HepG2 (cell line): ENCODE data around the gene CLPTM1L. TPM values are rescaled to one million over a fixed set of nuclear protein-coding genes. Genes with fewer than 3 reads are reported as not detected.

Experiments
- CBFB ChIP-seq: sonication (generic); formaldehyde crosslinking; IDR thresholded peaks from 2 replicates; pipeline ENCODE4 v1.4.0; 2020; ENCODE audit warnings: missing genetic modification reagents
- CEBPG ChIP-seq: IDR thresholded peaks from 2 replicates; pipeline ENCODE4 v1.6.1; 2016
- EED ChIP-seq: sonication (generic); formaldehyde crosslinking; IDR thresholded peaks from 2 replicates; pipeline ENCODE4 v1.5.0; 2020; ENCODE audit warnings: mild to moderate bottlenecking, missing genetic modification reagents
- ELF1 ChIP-seq: sonication (generic); formaldehyde crosslinking; IDR thresholded peaks from 2 replicates; pipeline ENCODE4 v1.4.0; 2020; ENCODE audit warnings: missing genetic modification reagents
- MED8 ChIP-seq: sonication (generic); formaldehyde crosslinking; IDR thresholded peaks from 2 replicates; pipeline ENCODE4 v1.8.1; 2023; ENCODE audit warnings: mild to moderate bottlenecking, missing genetic modification reagents; ENCODE audit not compliant: insufficient replicate concordance
- NR2F6 ChIP-seq, 2 experiments: IDR thresholded peaks; 2 replicates each; pipeline ENCODE4 v1.6.1; 2016; ENCODE audit warnings: antibody characterized with exemption in 1 of 2, mild to moderate bottlenecking in 1 of 2
- PHF20 ChIP-seq: sonication (generic); formaldehyde crosslinking; IDR thresholded peaks from 2 replicates; pipeline ENCODE4 v1.5.0; 2020; ENCODE audit warnings: mild to moderate bottlenecking, missing genetic modification reagents
- RBM39 ChIP-seq: fragments of 200-400 bp; formaldehyde crosslinking; IDR thresholded peaks from one replicate; pipeline ENCODE4 v1.6.1; 2018; ENCODE audit warnings: antibody characterized with exemption, mild to moderate bottlenecking, low read depth, low read length; ENCODE audit not compliant: poor library complexity, severe bottlenecking
- RCOR2 ChIP-seq: IDR thresholded peaks from 2 replicates; pipeline ENCODE4 v1.6.1; 2016; ENCODE audit warnings: missing biosample characterization, missing genetic modification reagents
- REPIN1 ChIP-seq: sonication (generic); formaldehyde crosslinking; IDR thresholded peaks from 2 replicates; pipeline ENCODE4 v1.8.0; 2022; ENCODE audit warnings: missing genetic modification reagents, low read depth, mild to moderate bottlenecking, borderline replicate concordance
- SRY ChIP-seq: sonication (generic); formaldehyde crosslinking; IDR thresholded peaks from 2 replicates; pipeline ENCODE4 v1.8.0; 2022; ENCODE audit warnings: mild to moderate bottlenecking, missing genetic modification reagents
- ZBTB42 ChIP-seq: sonication (generic); formaldehyde crosslinking; IDR thresholded peaks from 2 replicates; pipeline ENCODE4 v1.5.0; 2020; ENCODE audit warnings: mild to moderate bottlenecking, missing genetic modification reagents
- ZNF30 ChIP-seq: sonication (generic); formaldehyde crosslinking; IDR thresholded peaks from 2 replicates; pipeline ENCODE4 v1.5.0; 2020; ENCODE audit warnings: mild to moderate bottlenecking, missing genetic modification reagents
- ZNF572 ChIP-seq: sonication (generic); formaldehyde crosslinking; IDR thresholded peaks from 2 replicates; pipeline ENCODE4 v1.5.1; 2020; ENCODE audit warnings: mild to moderate bottlenecking, missing genetic modification reagents
- ZNF619 ChIP-seq: sonication (generic); formaldehyde crosslinking; IDR thresholded peaks from 2 replicates; pipeline ENCODE4 v1.4.0; 2020; ENCODE audit warnings: mild to moderate bottlenecking, missing genetic modification reagents
- ZNF777 ChIP-seq: sonication (generic); formaldehyde crosslinking; IDR thresholded peaks from 2 replicates; pipeline ENCODE4 v1.4.0; 2020; ENCODE audit warnings: missing genetic modification reagents
- ZNF790 ChIP-seq: sonication (generic); formaldehyde crosslinking; IDR thresholded peaks from 2 replicates; pipeline ENCODE4 v1.8.0; 2022; ENCODE audit warnings: missing genetic modification reagents, mild to moderate bottlenecking, borderline replicate concordance
- polyA plus RNA-seq, 8 experiments: library from polyadenylated mRNA; depleted of rRNA in 3 of 8; stranded (reverse) in 7 of 8; unstranded in 1 of 8; fragments of >200 nt; fragmentation: Illumina TruSeq in 4 of 8; extraction: Trizol in 4 of 8; gene quantifications; 2 replicates each; pipeline versions ENCODE4 v1.2.1 to v1.2.3, GENCODE V29; 2011 to 2016; ENCODE audit warnings: low read depth in 4 of 8, missing spikeins in 1 of 8, mixed read lengths in 1 of 8; ENCODE audit not compliant: insufficient read depth in 1 of 8
- total RNA-seq, 5 experiments: library from RNA; depleted of rRNA; stranded (reverse); fragments of >200 nt; fragmentation: Illumina TruSeq; extraction: Trizol; gene quantifications; 2 replicates each; pipeline ENCODE4 v1.2.3, GENCODE V29; 2016; ENCODE audit warnings: low read depth in 1 of 5
- TF ChIP-seq, protein P1 (sequence below): sonication (generic); formaldehyde crosslinking; IDR thresholded peaks from 2 replicates; pipeline ENCODE4 v1.5.1; 2020; ENCODE audit warnings: mild to moderate bottlenecking, missing genetic modification reagents, moderate library complexity
- TF ChIP-seq, protein P2 (sequence below): sonication (generic); formaldehyde crosslinking; IDR thresholded peaks from 2 replicates; pipeline ENCODE4 v1.4.0; 2020; ENCODE audit warnings: mild to moderate bottlenecking, low read depth, missing genetic modification reagents
- TF ChIP-seq, protein P3 (sequence below): sonication (generic); formaldehyde crosslinking; conservative IDR thresholded peaks from 2 replicates; pipeline ENCODE4 v1.4.0; 2020; ENCODE audit warnings: missing genetic modification reagents
- TF ChIP-seq, protein P4 (sequence below): sonication (generic); formaldehyde crosslinking; IDR thresholded peaks from 2 replicates; pipeline ENCODE4 v1.5.0; 2020; ENCODE audit warnings: mild to moderate bottlenecking, missing genetic modification reagents, borderline replicate concordance

Gene CLPTM1L
- total and polyA plus RNA-seq, 2 of the 13 experiments (the other 11 are each of a cell fraction or from before 2014, with no cell fraction given), result 80.3 to 124 TPM

DNA sequence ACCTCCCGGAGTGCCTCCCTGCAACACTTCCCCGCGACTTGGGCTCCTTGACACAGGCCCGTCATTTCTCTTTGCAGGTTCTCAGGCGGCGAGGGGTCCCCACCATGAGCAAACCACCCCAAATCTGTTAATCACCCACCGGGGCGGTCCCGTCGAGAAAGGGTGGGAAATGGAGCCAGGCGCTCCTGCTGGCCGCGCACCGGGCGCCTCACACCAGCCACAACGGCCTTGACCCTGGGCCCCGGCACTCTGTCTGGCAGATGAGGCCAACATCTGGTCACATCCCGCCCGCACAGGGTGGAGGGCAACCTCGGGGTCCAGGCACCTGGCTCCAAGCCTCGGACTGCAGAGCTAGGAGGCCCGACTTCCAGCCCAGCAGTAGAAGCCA lies 49.3 kb downstream of the CLPTM1L start (continued):
- TF ChIP-seq, protein P1, sequence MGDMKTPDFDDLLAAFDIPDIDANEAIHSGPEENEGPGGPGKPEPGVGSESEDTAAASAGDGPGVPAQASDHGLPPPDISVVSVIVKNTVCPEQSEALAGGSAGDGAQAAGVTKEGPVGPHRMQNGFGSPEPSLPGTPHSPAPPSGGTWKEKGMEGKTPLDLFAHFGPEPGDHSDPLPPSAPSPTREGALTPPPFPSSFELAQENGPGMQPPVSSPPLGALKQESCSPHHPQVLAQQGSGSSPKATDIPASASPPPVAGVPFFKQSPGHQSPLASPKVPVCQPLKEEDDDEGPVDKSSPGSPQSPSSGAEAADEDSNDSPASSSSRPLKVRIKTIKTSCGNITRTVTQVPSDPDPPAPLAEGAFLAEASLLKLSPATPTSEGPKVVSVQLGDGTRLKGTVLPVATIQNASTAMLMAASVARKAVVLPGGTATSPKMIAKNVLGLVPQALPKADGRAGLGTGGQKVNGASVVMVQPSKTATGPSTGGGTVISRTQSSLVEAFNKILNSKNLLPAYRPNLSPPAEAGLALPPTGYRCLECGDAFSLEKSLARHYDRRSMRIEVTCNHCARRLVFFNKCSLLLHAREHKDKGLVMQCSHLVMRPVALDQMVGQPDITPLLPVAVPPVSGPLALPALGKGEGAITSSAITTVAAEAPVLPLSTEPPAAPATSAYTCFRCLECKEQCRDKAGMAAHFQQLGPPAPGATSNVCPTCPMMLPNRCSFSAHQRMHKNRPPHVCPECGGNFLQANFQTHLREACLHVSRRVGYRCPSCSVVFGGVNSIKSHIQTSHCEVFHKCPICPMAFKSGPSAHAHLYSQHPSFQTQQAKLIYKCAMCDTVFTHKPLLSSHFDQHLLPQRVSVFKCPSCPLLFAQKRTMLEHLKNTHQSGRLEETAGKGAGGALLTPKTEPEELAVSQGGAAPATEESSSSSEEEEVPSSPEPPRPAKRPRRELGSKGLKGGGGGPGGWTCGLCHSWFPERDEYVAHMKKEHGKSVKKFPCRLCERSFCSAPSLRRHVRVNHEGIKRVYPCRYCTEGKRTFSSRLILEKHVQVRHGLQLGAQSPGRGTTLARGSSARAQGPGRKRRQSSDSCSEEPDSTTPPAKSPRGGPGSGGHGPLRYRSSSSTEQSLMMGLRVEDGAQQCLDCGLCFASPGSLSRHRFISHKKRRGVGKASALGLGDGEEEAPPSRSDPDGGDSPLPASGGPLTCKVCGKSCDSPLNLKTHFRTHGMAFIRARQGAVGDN, result peak; percentile 70
- TF ChIP-seq ZNF572 (CRISPR knock-in tag) (no peak), EED (CRISPR knock-in tag) (no peak), CEBPG (CRISPR knock-in tag) (no peak), ELF1 (no peak), ZNF790 (CRISPR knock-in tag) (no peak), REPIN1 (CRISPR knock-in tag) (no peak), ZNF777 (CRISPR knock-in tag) (0 out of 2 replicates have a peak, but pooled peaks have one; percentile 4), RCOR2 (CRISPR knock-in tag) (no peak), MED8 (CRISPR knock-in tag) (no peak), RBM39 (no peak), ZNF619 (CRISPR knock-in tag) (no peak), PHF20 (CRISPR knock-in tag) (no peak), NR2F6 (IDR thresholded peaks at IDR 0.05) (peak; percentile 57; the same call in 1 of the 2 replicates), NR2F6 (CRISPR knock-in tag; IDR thresholded peaks at IDR 0.05) (peak; percentile 86), SRY (CRISPR knock-in tag) (no peak), ZBTB42 (CRISPR knock-in tag) (peak; percentile 85; the same call in 1 of the 2 replicates), ZNF30 (no peak), CBFB (CRISPR knock-in tag) (no peak)
- TF ChIP-seq, protein P2, sequence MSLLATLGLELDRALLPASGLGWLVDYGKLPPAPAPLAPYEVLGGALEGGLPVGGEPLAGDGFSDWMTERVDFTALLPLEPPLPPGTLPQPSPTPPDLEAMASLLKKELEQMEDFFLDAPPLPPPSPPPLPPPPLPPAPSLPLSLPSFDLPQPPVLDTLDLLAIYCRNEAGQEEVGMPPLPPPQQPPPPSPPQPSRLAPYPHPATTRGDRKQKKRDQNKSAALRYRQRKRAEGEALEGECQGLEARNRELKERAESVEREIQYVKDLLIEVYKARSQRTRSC (CRISPR knock-in tag), result no peak
- TF ChIP-seq, protein P3, sequence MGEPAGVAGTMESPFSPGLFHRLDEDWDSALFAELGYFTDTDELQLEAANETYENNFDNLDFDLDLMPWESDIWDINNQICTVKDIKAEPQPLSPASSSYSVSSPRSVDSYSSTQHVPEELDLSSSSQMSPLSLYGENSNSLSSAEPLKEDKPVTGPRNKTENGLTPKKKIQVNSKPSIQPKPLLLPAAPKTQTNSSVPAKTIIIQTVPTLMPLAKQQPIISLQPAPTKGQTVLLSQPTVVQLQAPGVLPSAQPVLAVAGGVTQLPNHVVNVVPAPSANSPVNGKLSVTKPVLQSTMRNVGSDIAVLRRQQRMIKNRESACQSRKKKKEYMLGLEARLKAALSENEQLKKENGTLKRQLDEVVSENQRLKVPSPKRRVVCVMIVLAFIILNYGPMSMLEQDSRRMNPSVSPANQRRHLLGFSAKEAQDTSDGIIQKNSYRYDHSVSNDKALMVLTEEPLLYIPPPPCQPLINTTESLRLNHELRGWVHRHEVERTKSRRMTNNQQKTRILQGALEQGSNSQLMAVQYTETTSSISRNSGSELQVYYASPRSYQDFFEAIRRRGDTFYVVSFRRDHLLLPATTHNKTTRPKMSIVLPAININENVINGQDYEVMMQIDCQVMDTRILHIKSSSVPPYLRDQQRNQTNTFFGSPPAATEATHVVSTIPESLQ (CRISPR knock-in tag), result no peak
- TF ChIP-seq, protein P4, sequence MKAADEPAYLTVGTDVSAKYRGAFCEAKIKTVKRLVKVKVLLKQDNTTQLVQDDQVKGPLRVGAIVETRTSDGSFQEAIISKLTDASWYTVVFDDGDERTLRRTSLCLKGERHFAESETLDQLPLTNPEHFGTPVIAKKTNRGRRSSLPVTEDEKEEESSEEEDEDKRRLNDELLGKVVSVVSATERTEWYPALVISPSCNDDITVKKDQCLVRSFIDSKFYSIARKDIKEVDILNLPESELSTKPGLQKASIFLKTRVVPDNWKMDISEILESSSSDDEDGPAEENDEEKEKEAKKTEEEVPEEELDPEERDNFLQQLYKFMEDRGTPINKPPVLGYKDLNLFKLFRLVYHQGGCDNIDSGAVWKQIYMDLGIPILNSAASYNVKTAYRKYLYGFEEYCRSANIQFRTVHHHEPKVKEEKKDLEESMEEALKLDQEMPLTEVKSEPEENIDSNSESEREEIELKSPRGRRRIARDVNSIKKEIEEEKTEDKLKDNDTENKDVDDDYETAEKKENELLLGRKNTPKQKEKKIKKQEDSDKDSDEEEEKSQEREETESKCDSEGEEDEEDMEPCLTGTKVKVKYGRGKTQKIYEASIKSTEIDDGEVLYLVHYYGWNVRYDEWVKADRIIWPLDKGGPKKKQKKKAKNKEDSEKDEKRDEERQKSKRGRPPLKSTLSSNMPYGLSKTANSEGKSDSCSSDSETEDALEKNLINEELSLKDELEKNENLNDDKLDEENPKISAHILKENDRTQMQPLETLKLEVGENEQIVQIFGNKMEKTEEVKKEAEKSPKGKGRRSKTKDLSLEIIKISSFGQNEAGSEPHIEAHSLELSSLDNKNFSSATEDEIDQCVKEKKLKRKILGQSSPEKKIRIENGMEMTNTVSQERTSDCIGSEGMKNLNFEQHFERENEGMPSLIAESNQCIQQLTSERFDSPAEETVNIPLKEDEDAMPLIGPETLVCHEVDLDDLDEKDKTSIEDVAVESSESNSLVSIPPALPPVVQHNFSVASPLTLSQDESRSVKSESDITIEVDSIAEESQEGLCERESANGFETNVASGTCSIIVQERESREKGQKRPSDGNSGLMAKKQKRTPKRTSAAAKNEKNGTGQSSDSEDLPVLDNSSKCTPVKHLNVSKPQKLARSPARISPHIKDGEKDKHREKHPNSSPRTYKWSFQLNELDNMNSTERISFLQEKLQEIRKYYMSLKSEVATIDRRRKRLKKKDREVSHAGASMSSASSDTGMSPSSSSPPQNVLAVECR (CRISPR knock-in tag), result no peak
